Suprapubic skin (tissue), 3 donors: ENCODE results near the gene DNAJC9.

ENCODE experiments used
- POLR2AphosphoS5 ChIP-seq, 3 donors: sonication (generic); formaldehyde crosslinking; IDR thresholded peaks; one replicate each; pipeline ENCODE4 v1.6.1; 2017; ENCODE audit warnings: antibody characterized with exemption in 3 of 3
- TF ChIP-seq, protein P1 (sequence below), 2 donors: fragments of 200-600 bp in 1 of 2; fragments of 450-650 bp in 1 of 2; sonication (generic) in 1 of 2; IDR thresholded peaks; one replicate each; pipeline ENCODE4 v1.5.1; 2016 to 2019; ENCODE audit warnings: antibody characterized with exemption in 2 of 2, mild to moderate bottlenecking in 1 of 2, moderate library complexity in 1 of 2

DNA sequence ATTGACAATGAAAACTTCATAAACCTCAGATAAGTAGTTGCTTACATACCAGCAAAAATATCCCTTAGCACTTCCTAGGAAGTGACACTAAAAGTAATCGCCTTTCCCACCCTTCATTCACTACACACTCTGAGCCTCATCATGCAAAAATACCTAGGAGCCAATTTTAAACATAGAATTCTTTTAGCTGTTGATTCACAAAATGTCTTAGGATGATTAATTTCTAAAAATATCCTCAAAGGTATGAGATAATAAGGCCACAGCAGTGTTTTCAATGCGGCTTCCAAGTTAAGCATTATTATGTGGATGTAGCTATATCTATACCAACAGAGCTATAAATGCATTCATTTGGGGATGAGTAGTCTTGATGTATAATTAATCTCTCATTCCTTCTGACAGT lies 13.2 kb downstream of the DNAJC9 start:
- no peak for TF ChIP-seq POLR2AphosphoS5 (IDR thresholded peaks at IDR 0.05)
- TF ChIP-seq, protein P1, sequence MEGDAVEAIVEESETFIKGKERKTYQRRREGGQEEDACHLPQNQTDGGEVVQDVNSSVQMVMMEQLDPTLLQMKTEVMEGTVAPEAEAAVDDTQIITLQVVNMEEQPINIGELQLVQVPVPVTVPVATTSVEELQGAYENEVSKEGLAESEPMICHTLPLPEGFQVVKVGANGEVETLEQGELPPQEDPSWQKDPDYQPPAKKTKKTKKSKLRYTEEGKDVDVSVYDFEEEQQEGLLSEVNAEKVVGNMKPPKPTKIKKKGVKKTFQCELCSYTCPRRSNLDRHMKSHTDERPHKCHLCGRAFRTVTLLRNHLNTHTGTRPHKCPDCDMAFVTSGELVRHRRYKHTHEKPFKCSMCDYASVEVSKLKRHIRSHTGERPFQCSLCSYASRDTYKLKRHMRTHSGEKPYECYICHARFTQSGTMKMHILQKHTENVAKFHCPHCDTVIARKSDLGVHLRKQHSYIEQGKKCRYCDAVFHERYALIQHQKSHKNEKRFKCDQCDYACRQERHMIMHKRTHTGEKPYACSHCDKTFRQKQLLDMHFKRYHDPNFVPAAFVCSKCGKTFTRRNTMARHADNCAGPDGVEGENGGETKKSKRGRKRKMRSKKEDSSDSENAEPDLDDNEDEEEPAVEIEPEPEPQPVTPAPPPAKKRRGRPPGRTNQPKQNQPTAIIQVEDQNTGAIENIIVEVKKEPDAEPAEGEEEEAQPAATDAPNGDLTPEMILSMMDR (IDR thresholded peaks at IDR 0.05), result no peak
